HEK293T (cell line): Measurements from ENCODE around the gene TCF15.

Experiments
- CTCF ChIA-PET: fragments of 350-600 bp; formaldehyde crosslinking; extraction: SDS; loops from one replicate; lab custom pipeline; 2021; ENCODE audit warnings: antibody characterized with exemption, inconsistent platforms; lab: Yijun Ruan, JAX
- POLR2A ChIA-PET: fragments of 350-600 bp; formaldehyde crosslinking; extraction: SDS; loops from one replicate; lab custom pipeline; 2020; ENCODE audit warnings: antibody characterized with exemption, inconsistent platforms; lab: Yijun Ruan, JAX
- DNase-seq: peaks from one replicate; pipeline ENCODE4 v3.0.0; 2012; ENCODE audit warnings: mixed read lengths; ENCODE audit errors: extremely low spot score
- ARNT ChIP-seq: fragments of 450-650 bp; IDR thresholded peaks from 2 replicates; pipeline ENCODE4 v1.6.1; 2017; ENCODE audit warnings: mild to moderate bottlenecking
- BHLHE40 ChIP-seq: fragments of 450-650 bp; IDR thresholded peaks from 2 replicates; pipeline ENCODE4 v1.6.1; 2016; ENCODE audit warnings: mild to moderate bottlenecking, moderate library complexity, borderline replicate concordance
- CTBP1 ChIP-seq: fragments of 450-650 bp; IDR thresholded peaks from 2 replicates; pipeline ENCODE4 v1.6.1; 2016; ENCODE audit warnings: borderline replicate concordance
- ELF4 ChIP-seq: fragments of 450-650 bp; IDR thresholded peaks from 2 replicates; pipeline ENCODE4 v1.6.1; 2017; ENCODE audit warnings: antibody characterized with exemption
- FOXA1 ChIP-seq: fragments of 450-650 bp; IDR thresholded peaks from 2 replicates; pipeline ENCODE4 v1.6.1; 2016; ENCODE audit warnings: mild to moderate bottlenecking
- FOXK2 ChIP-seq: fragments of 450-650 bp; IDR thresholded peaks from 2 replicates; pipeline ENCODE4 v1.6.1; 2016; ENCODE audit warnings: mild to moderate bottlenecking
- FOXM1 ChIP-seq: fragments of 450-650 bp; IDR thresholded peaks from 2 replicates; pipeline ENCODE4 v1.6.1; 2017; ENCODE audit warnings: mild to moderate bottlenecking, borderline replicate concordance
- HDGF ChIP-seq: fragments of 450-650 bp; IDR thresholded peaks from 2 replicates; pipeline ENCODE4 v1.6.1; 2017; ENCODE audit warnings: antibody characterized with exemption, borderline replicate concordance
- L3MBTL2 ChIP-seq: fragments of 450-650 bp; conservative IDR thresholded peaks from 2 replicates; pipeline ENCODE4 v1.6.1; 2016; ENCODE audit warnings: mild to moderate bottlenecking
- LEF1 ChIP-seq: fragments of 450-650 bp; IDR thresholded peaks from 2 replicates; pipeline ENCODE4 v1.6.1; 2017; ENCODE audit warnings: mild to moderate bottlenecking, borderline replicate concordance
- NFRKB ChIP-seq: fragments of 450-650 bp; IDR thresholded peaks from 2 replicates; pipeline ENCODE4 v1.6.1; 2016; ENCODE audit warnings: mild to moderate bottlenecking, moderate library complexity
- SP1 ChIP-seq: fragments of 450-650 bp; IDR thresholded peaks from 2 replicates; pipeline ENCODE4 v1.6.1; 2017
- SUZ12 ChIP-seq: fragments of 450-650 bp; IDR thresholded peaks from 2 replicates; pipeline ENCODE4 v1.6.1; 2016; ENCODE audit warnings: mild to moderate bottlenecking
- TARDBP ChIP-seq: fragments of 450-650 bp; IDR thresholded peaks from 2 replicates; pipeline ENCODE4 v1.6.1; 2016
- ZNF384 ChIP-seq: fragments of 450-650 bp; IDR thresholded peaks from 2 replicates; pipeline ENCODE4 v1.6.1; 2016
- TF ChIP-seq, protein P1 (sequence below): fragments of 450-650 bp; IDR thresholded peaks from 2 replicates; pipeline ENCODE4 v1.6.1; 2016

TCF15 gene

GRCh38 chr20:598133-598850, 11.8 kb downstream of the TCF15 start:
- ChIA-PET CTCF (no interaction called here), POLR2A (no interaction called here)
- TF ChIP-seq HDGF (no peak), BHLHE40 (no peak), FOXM1 (no peak), CTBP1 (no peak), LEF1 (no peak), ARNT (no peak), FOXK2 (no peak), SUZ12 (no peak), SP1 (no peak), ZNF384 (no peak), TARDBP (no peak), ELF4 (no peak), FOXA1 (no peak), L3MBTL2 (no peak), NFRKB (no peak)
- TF ChIP-seq, protein P1, sequence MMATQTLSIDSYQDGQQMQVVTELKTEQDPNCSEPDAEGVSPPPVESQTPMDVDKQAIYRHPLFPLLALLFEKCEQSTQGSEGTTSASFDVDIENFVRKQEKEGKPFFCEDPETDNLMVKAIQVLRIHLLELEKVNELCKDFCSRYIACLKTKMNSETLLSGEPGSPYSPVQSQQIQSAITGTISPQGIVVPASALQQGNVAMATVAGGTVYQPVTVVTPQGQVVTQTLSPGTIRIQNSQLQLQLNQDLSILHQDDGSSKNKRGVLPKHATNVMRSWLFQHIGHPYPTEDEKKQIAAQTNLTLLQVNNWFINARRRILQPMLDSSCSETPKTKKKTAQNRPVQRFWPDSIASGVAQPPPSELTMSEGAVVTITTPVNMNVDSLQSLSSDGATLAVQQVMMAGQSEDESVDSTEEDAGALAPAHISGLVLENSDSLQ, result no peak
- DNase-seq, result no peak

- ChIA-PET CTCF (interaction anchor here (0.9 kb wide), 1 partner anchor 18 kb away, joined by 3 read pairs; no protein-coding TSS in a partner anchor), POLR2A (no interaction called here)
- TF ChIP-seq ELF4, result no peak
- TF ChIP-seq FOXK2, result no peak
- TF ChIP-seq BHLHE40, result no peak
- no peak for TF ChIP-seq FOXA1
- TF ChIP-seq HDGF, result no peak
- TF ChIP-seq TARDBP, result no peak
- TF ChIP-seq, protein P1, result no peak
- TF ChIP-seq CTBP1, result no peak
- TF ChIP-seq FOXM1, result no peak
- TF ChIP-seq ARNT, result no peak
- TF ChIP-seq LEF1, result no peak
- no peak for TF ChIP-seq ZNF384
- TF ChIP-seq SP1, result no peak
- no peak for TF ChIP-seq SUZ12
- DNase-seq, result no peak
Measured at GRCh38 chr20:597560-597959, 12.5 kb downstream of the TCF15 start.

- CTCF ChIA-PET, result no interaction called here
- TF ChIP-seq NFRKB (no peak), ARNT (no peak), CTBP1 (no peak), LEF1 (no peak), SUZ12 (no peak), FOXM1 (no peak)
- TF ChIP-seq, protein P1, result no peak
- POLR2A ChIA-PET, result no interaction called here
- DNase-seq, result no peak
Measured at GRCh38 chr20:595330-596308, 14.5 kb downstream of the TCF15 start.

DNA sequence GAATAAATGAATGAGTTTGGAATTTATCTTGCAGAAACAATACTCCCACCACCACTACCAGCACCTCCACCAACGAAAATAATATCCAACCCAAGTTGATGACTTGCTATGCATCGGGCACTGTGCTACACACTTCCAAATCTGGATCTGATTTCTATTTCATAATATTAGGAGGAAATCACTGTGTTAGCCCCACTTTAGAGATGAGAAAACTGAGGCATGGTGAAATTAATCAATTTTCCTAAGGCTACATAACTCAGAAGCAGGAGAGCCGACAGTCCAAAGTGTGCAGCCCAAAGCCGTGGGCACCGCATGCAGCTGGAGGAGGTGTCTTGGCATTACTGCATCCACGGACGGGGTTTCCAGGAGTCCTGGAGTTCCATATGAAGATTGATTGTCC, 17.6 kb downstream of the TCF15 start:
- CTCF ChIA-PET, result no interaction called here
- DNase-seq, result no peak
- TF ChIP-seq CTBP1 (no peak), ARNT (no peak), LEF1 (no peak), HDGF (no peak), TARDBP (no peak), ELF4 (no peak)
- POLR2A ChIA-PET, result no interaction called here

- ChIA-PET CTCF (no interaction called here), POLR2A (no interaction called here)
- TF ChIP-seq BHLHE40, result no peak
- no peak for TF ChIP-seq SP1
- no peak for TF ChIP-seq ZNF384
- no peak for TF ChIP-seq FOXK2
- no peak for DNase-seq
Measured at GRCh38 chr20:591941-592340, 18.2 kb downstream of the TCF15 start.
